Neural crest cell (in vitro differentiated cells): ENCODE results near the gene RALGPS1. TPM values are rescaled to one million over a fixed set of nuclear protein-coding genes. Genes with fewer than 3 reads are reported as not detected.

ENCODE experiments used
- DNase-seq: peaks from one replicate; pipeline ENCODE4 v3.0.0; 2021; ENCODE audit warnings: low read depth, mixed read lengths, low spot score
- H3K27ac Mint-ChIP-seq: one replicate; pipeline ENCODE4 v1.8.0; 2021; ENCODE audit warnings: mild to moderate bottlenecking, mixed read lengths; ENCODE audit not compliant: unreplicated experiment
- H3K27me3 Mint-ChIP-seq: 2 replicates; pipeline ENCODE4 v1.8.0; 2021; ENCODE audit warnings: low read depth, mild to moderate bottlenecking, mixed read lengths
- H3K36me3 Mint-ChIP-seq: 2 replicates; pipeline ENCODE4 v1.8.0; 2021; ENCODE audit warnings: low read depth, mild to moderate bottlenecking, mixed read lengths
- H3K4me1 Mint-ChIP-seq: 2 replicates; pipeline ENCODE4 v1.8.0; 2021; ENCODE audit warnings: mixed read lengths
- H3K4me3 Mint-ChIP-seq: one replicate; pipeline ENCODE4 v1.8.0; 2021; ENCODE audit warnings: mild to moderate bottlenecking, mixed read lengths
- H3K9me3 Mint-ChIP-seq: 2 replicates; pipeline ENCODE4 v1.8.0; 2021; ENCODE audit warnings: mixed read lengths
- total RNA-seq: library from RNA; stranded (reverse); gene quantifications from 2 replicates; pipeline ENCODE4 v1.2.1, GENCODE V29; 2021
- TF ChIP-seq, protein P1 (sequence below): fragments of 200-600 bp; sonication (generic); conservative IDR thresholded peaks from 2 replicates; pipeline ENCODE4 v1.5.0; 2021; ENCODE audit warnings: antibody characterized with exemption, mild to moderate bottlenecking

Gene RALGPS1
- total RNA-seq, 1 donor from 2014 or later: 11.7 TPM

DNA sequence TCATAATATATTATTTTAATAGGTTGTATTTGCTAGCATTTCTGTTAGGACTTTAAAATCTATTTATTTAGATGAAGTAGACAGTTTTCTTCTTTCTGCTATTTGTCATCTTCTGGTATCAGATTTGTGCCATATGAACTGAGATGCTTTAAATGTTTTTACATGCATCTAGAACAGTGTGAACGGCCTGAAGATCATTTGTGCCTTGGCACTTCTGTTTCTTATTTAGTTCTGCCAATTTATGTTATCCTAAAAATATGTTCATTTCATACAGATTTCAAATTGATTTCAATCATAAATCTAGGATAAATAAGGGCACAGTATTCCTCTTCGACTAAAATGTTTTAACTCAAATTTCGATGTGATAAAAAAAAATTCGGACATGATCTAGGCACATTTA, 38.1 kb upstream of the RALGPS1 start:
- TF ChIP-seq, protein P1, sequence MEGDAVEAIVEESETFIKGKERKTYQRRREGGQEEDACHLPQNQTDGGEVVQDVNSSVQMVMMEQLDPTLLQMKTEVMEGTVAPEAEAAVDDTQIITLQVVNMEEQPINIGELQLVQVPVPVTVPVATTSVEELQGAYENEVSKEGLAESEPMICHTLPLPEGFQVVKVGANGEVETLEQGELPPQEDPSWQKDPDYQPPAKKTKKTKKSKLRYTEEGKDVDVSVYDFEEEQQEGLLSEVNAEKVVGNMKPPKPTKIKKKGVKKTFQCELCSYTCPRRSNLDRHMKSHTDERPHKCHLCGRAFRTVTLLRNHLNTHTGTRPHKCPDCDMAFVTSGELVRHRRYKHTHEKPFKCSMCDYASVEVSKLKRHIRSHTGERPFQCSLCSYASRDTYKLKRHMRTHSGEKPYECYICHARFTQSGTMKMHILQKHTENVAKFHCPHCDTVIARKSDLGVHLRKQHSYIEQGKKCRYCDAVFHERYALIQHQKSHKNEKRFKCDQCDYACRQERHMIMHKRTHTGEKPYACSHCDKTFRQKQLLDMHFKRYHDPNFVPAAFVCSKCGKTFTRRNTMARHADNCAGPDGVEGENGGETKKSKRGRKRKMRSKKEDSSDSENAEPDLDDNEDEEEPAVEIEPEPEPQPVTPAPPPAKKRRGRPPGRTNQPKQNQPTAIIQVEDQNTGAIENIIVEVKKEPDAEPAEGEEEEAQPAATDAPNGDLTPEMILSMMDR: no peak
- no peak for DNase-seq
- Mint-ChIP-seq H3K9me3 (no peaks in the 10 kb centered on the region), H3K4me3 (no peak overlapping the region), H3K36me3 (peaks cover 4% of the 10 kb centered on the region), H3K27me3 (peaks cover 2% of the 10 kb centered on the region), H3K27ac (no peak overlapping the region), H3K4me1 (peaks cover 17% of the 10 kb centered on the region)

GRCh38 chr9:126877418-126877817, 37.2 kb upstream of the RALGPS1 start:
- H3K27me3 Mint-ChIP-seq: peaks cover 2% of the 10 kb centered on the region
- H3K27ac Mint-ChIP-seq: no peak overlapping the region

GRCh38 chr9:126879288-126879687, 35.3 kb upstream of the RALGPS1 start:
- no peaks in the 10 kb centered on the region for H3K9me3 Mint-ChIP-seq
- H3K27me3 Mint-ChIP-seq: peaks cover 2% of the 10 kb centered on the region
- DNase-seq: no peak
- no peak overlapping the region for H3K4me3 Mint-ChIP-seq
- peaks cover 4% of the 10 kb centered on the region for H3K36me3 Mint-ChIP-seq
- H3K4me1 Mint-ChIP-seq: peaks cover 12% of the 10 kb centered on the region
- TF ChIP-seq, protein P1: no peak
- H3K27ac Mint-ChIP-seq: no peak overlapping the region

More at GRCh38 chr9:126877418-126877817, 37.2 kb upstream of the RALGPS1 start:
- H3K4me1 Mint-ChIP-seq: peaks cover 15% of the 10 kb centered on the region
- peaks cover 4% of the 10 kb centered on the region for H3K36me3 Mint-ChIP-seq
- no peak for DNase-seq
- no peak overlapping the region for H3K4me3 Mint-ChIP-seq
- no peaks in the 10 kb centered on the region for H3K9me3 Mint-ChIP-seq
- TF ChIP-seq, protein P1: no peak

DNA sequence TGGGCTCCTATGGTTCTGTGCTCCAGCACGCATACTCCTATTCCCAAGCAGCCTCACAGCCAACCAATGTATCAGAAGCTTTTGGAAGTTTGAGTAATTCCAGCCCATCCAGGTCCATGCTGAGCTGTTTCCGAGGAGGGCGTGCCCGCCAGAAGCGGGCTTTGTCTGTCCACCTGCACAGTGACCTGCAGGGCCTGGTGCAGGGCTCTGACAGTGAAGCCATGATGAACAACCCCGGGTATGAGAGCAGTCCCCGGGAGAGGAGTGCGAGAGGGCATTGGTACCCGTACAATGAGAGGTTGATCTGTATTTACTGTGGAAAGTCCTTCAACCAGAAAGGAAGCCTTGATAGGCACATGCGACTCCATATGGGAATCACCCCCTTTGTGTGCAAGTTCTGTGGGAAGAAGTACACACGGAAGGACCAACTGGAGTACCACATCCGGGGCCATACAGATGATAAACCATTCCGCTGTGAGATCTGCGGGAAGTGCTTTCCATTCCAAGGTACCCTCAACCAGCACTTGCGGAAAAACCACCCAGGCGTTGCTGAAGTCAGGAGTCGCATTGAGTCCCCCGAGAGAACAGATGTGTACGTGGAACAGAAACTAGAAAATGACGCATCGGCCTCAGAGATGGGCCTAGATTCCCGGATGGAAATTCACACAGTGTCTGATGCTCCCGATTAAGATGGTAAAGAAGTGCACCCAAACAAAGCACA, 34.2 kb upstream of the RALGPS1 start:
- Mint-ChIP-seq H3K9me3 (no peaks in the 10 kb centered on the region), H3K27me3 (peaks cover 2% of the 10 kb centered on the region), H3K27ac (no peak overlapping the region), H3K4me1 (peaks cover 8% of the 10 kb centered on the region), H3K4me3 (no peak overlapping the region), H3K36me3 (peaks cover 2% of the 10 kb centered on the region)
- TF ChIP-seq, protein P1: no peak
- no peak for DNase-seq

- Mint-ChIP-seq H3K4me1 (peaks cover 6% of the 10 kb centered on the region), H3K9me3 (no peaks in the 10 kb centered on the region), H3K4me3 (no peak overlapping the region), H3K27ac (no peak overlapping the region), H3K36me3 (peaks cover 2% of the 10 kb centered on the region), H3K27me3 (peaks cover 2% of the 10 kb centered on the region)
- TF ChIP-seq, protein P1: no peak
- DNase-seq: no peak
These were observed 33.6 kb upstream of the RALGPS1 start for GRCh38 chr9:126880947-126881332.
